GM19438 (cell line): ENCODE measurements around the gene GH1.
"Not testable (repeated sequence)": the region's sequence is repeated elsewhere in the genome, so short reads cannot be mapped to it uniquely, and the experiment has no call there.

Experiments
- ATAC-seq: cut with Tn5 transposase; IDR thresholded peaks from one replicate; pipeline ENCODE4 v1.9.1; 2021; ENCODE audit warnings: low read depth; ENCODE audit not compliant: unreplicated experiment

Gene GH1

DNA sequence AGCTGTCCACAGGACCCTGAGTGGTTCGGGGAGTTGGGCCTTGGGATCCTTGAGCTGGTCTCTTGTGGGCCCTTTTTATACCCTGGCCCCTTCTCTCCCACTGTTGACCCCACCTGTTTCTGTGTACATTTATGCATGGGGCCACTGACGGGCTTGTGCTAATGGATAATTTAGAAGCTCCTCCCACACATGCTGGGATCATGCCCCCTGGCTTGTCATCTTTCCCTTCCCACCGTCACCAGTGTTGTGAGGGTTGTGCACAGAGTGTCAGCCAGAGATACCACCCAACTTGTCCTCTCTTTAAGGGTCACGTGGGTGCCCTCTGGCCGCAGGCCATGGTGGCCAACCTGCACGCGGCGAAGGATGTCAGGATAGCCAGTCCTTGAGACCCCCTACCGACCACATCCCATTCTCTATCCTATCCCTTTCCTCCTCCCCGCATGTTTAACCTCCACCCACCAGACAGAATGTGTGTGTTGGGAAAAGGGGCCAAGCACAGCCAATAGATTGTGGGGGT lies at the start of gene GH1:
Gene GH1, minus strand, starts transcription at position 51 of the 517 bp plus-strand sequence. CDS start 63 bp downstream, outside the sequence.
- not testable (repeated sequence) for ATAC-seq

DNA sequence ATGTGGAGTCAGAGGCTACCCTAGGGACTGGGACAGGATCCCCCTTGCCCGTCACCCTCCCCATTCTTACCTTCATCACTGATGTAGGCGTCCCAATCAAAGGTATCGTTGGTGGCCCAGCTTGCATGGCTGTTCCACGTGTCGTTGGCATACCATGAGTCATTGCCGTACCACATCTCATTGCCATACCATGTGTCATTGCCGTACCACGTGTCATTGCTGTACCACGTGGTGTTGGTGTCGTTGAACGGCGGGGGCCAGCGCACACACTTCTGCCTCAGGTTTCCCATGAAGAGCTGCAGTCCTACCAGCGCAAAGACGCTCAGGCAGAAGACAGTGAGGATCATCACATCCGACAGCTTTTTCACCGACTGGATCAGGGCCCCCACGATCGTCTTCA lies 49.3 kb upstream of the GH1 start:
- no peak for ATAC-seq

DNA sequence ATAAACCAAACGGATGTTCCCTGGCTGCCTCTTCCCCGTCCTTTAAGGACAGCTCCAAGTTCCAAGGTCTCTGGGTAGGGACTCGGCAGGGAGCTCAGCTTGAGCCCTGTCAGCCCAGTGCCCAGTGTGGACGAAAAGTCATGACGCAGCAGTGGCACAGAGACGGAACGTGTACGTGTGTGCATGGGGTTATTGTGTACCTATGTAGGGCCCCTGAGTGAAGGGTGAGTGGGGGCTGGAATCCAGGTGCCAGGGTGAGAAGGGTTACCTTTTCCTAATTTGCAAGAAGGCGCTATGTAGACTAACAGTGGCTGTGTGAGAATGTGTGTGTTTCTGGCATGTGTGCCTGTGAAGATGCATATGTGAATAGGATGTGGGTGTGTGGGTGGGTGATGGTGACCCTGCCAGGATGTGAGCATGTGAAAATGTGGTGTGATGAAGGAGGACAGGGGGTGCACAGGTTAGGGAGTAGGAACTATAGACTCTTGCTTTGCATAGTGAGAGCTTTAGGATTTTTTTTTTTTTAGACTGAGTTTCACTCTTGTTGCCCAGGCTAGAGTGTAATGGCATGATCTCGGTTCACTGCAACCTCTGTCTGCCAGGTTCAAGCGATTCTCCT lies 48.1 kb upstream of the GH1 start:
- ATAC-seq, result no peak

DNA sequence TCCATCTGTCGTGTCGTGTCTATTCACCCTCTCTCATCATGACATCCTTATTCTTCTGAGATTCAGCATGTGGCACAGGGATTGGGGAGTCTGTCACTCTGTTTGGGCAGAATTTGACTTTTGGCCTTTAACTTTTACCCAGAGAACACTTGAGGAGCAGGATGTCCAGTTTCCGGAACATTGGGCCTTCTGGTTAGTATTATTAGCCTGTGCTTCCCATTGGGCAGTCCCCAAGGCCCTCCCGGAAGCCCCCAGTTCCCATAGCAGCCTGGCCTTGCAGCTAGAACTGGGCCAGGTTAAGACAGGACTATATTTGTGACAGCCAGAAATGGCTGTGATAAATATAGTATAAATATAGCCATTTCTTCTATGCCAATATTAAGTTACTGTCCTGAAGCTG lies 44.5 kb upstream of the GH1 start:
- ATAC-seq, result no peak

DNA sequence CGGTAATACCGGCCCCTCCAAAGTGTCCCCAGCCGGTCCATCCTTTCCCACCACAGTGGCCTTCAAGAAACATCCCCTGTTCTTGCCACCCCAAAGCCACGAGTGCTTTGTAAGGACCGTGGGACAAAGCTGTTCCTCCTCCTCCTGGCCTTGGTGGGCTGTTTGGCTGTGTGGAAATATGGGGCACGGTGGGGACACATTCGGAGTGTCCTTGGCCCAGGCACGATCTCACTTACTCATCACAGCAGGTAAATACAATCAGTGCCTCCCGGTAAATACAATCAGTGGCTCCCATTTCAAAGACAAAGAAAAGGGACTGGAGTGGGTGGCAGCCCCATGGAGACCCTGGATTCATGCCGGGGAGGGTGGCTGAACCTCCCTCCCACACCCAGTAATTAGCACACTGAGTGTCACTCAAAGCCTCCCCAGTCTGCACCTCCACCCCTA lies 43.7 kb upstream of the GH1 start:
- no peak for ATAC-seq

DNA sequence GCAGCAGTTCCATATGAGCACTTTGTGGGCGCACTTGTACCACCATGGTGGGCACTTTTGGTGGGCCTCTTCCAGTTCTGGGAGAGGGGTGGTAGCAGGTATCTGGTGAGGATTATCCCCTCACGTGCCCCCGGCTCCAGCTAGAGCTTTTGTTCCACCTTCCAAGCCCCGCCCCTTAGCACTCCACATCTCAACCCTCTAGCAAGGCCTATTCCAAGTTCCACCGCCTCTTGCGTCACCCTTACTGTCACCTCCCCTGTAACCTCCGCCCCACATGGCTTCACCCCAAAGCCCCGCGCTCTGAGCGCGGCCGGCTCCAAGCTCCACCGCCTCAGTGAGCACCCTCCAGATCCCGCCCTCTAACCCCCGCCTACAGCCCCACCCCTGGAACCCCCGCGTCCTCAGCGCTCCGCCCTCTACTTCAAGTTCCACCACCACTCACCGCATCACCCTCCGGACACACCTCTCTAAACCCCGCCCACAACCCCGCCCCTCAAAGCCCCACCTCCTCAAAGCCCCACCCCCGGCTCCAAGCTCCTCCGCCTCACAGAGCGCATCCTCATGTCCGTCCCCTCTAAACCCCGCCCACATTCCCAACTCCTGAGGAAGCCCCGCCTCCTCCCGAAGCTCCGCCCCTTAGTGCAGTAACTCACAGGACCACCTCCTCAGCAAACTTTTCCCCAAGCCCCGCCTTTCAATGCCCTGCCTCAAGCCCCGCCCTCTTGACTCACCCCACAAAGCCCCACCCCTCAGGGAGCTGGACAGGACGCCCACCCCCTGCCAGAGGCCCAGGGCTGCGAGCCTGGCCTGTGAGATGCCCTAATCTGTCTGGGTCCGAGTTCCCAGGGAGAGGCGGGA lies 42.9 kb upstream of the GH1 start:
- ATAC-seq, result no peak

DNA sequence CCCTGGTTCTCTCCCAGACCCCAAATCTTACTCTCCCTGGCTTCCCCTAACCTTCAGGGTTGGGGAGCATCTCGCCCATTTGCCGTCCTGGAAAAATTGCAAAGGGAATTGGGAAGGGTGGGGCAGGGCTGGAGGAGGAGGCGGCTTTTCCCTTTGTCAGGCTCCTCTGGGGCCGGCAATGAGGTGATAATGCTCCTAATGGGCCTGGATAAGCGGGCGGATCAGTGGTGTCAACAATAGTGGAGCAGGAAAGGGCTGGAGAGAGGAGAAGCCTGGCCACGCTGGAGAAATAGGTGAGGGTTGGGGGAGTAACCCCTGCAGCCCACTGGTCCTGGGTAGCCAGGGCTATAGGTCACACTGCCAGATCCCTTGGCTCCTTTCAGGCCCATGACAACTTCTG lies 41.8 kb upstream of the GH1 start:
- ATAC-seq, result no peak

DNA sequence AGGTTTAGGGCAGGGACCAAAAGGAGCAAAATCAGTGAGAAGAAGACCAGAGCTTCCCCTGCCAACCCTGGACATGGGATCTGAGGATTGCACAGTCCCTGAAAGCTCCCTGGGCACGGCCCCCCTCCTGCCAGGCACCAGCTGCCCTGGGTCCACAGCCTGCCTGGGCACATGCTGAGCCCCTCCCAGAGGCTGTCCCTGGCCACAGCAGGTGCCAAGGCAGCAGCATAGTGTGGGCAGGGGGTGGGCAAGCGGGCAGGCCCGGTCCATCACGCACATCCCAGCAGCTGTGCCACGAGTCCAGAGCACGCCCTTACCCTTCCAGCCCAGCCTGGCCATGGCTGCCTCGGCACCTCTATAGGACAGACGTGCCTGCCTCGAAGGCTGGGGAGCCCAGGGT lies 41.4 kb upstream of the GH1 start:
- no peak for ATAC-seq

DNA sequence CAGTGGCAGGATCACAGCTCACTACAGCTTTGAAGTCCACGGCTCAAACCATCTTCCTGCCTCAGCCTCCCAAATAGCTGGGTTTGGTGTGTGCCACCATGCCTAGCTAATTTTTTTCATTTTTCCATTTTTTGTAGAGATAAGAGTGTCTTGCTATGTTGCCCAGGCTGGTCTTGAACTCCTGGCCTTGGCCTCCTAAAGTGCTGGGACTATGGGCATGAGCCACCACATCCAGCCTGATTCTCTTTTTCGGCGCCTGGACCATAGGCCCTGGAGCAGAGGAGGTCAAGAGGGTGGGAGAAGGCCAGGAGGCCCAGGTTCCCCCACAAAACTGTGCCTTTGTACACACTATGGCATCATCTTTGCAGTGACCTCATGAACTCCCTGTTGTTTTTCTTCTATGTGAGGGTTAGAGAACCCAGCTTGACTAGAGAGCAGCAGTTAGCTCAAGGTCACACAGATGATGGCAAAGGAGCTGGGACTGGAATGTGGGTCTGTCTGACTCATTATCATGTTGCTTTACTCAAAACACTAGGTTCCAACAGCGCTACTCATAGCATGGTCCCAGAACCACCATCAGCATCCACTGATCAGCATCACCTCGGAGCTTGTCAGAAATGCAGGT lies 37.8 kb upstream of the GH1 start:
- no peak for ATAC-seq

DNA sequence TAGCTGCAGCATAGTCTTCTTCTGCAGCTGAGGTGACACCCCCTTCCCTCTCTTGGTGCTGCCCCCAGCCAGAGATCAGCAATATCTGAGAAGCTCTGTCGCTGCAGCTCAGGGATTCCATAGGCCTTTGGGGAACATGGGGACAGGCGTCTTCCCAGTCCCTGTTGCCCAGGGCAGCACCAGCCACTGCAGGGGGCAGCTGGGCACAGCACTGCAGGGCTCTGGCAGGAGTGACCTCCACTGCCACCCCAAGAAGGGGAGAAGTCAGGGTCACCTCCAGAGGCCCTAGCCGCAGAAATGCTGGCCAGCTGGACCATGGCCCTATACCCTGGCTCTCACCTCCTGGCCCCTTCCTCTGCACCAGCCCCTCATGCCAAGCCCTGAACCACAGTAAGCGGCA lies 37.2 kb upstream of the GH1 start:
- no peak for ATAC-seq

DNA sequence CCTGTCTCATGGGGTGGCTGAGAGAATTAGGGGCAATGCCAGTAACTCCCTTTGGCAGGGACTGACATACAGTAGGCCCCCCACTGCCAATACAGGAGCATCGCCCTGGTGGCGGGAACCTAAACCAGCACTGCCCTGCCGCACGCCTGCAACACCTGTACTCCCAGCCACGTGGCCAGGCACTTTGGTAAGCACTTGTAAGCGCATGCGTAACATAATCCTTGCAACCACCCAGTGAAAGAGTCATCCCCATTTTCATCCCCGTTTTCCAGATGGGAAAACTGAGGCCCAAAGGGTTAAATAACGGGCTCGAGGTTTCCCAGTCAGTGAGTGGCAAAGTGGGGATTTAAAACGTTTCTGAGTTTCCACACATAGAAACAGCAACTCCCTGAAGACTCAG lies 36.6 kb upstream of the GH1 start:
- ATAC-seq, result no peak

DNA sequence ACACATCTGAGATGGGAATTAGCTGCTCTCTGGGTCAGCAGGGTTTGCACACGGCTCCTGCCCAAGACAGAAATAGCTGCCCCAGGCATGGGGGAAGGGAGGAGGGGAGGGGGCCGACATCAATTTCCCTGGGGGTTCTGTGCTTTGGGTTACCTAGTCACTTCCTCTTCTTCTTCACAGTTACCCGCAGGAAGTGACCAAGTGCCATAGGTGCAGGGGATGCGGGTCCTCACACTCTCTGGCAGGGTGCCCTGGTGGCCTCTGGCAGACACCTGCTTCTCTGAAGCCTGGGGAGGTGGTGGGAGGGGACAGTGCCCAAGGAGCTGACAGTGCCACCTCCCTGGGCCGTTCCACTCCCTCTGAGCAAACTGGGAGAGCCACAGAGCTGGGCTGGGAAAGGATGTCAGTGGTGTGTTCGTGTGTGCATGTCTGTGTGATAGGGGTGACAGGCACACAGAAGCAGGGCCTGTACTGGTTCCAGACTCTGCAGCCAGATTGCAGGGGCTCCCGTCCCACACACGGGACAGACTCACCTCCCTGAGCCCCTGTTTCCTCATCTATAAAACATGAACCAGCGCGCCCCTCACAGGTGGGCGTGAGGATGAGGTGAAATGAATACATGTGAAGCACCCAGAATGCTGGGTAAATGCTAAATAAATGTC lies 35.9 kb upstream of the GH1 start:
- ATAC-seq, result no peak

DNA sequence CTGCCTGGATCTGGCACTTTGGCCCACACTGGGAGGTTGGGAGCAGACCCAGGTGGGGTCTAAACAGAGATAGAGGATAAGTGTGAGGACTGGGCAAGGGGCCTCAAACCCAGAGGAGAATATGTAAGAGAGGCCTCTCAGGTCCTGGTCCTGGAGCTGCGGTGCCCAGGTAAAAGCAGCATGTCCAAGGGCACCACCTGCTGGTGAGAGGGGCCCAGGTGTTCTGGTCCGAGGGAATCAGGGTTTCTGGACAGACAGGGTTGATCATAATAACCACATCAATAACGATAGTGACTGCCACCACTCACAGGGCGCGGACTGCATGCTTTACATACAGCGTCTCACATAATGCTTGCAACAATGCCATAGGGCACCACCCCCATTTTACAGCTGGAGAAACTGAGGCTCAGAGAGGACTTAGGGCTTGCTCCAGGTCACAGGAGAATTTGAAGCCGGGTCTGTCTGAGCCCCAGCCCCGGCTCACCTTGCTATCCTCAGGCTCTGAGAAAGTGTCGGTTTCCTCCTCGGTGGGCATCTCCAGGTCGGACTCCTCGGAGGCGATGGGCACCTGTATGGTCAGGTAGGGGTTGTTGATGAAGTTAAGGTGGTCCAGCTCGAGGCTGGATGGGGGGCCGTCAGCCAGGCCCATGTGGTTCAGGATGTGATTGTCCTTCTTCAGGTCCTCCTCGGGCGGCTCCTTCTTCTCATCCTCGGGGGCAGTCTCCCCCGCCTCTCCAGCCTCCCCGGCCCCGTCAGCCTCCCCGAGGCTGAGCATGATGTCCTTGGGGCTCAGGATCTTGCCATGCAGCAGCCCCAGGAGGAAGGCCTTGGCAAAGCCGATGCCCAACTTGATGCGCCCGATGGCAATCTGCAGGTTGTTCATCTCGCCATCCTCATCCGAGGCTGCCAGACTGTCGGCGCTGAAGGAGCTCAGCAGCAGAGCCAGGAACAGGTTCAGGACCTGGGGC lies 32.6 kb upstream of the GH1 start:
- no peak for ATAC-seq

DNA sequence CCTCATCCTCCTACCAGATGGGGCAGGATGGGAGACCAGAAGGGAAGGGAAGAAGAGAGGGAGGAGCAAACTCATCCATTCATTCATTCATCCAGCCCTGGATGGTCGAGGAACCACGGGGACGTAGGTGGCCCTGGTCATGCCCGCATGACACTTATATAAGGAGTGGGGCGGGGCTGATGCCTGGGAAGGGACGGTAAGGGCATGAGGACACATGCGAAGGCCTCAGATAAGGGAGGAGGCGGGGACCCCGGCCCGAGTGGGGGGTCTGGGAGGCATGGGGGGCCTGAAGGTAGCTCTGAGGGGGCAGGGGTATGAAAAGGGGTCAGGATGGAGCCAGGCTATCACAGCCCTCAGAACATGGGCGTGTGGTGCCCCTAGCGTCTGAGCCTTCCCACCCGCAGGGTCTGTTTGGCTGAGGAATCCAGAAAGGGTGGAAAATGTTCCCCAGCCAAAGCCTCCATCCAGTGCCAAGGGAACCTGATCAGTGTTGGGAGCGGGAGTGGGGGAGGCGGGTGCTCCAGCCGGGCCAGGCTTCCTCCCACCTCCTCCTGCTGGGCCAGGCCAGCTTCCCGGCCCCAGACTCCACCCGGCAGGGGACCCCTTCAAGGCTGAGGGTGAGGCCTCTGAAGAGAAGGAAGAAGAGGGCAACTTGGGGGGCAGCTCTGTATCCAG lies 31.1 kb upstream of the GH1 start:
- no peak for ATAC-seq

DNA sequence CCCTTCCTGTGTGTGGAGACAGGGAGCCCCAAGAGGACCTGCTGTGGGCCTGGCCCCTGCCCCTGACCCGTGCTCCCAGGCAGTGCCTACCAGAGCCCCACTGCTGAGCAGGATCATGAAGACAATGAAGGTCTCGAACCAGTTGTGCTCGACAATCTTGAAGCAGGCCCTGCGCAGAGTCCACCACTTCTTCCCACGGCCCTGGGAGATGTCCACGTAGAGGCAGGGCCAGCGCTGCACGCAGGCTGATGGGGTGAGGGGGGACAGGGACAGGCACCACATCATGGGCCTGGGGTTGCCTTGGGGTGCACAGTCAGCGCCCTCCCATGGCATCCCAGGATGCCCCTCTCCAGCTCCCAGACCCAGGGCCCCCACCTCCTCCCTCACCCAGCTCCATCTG lies 29.9 kb upstream of the GH1 start:
- ATAC-seq, result no peak

DNA sequence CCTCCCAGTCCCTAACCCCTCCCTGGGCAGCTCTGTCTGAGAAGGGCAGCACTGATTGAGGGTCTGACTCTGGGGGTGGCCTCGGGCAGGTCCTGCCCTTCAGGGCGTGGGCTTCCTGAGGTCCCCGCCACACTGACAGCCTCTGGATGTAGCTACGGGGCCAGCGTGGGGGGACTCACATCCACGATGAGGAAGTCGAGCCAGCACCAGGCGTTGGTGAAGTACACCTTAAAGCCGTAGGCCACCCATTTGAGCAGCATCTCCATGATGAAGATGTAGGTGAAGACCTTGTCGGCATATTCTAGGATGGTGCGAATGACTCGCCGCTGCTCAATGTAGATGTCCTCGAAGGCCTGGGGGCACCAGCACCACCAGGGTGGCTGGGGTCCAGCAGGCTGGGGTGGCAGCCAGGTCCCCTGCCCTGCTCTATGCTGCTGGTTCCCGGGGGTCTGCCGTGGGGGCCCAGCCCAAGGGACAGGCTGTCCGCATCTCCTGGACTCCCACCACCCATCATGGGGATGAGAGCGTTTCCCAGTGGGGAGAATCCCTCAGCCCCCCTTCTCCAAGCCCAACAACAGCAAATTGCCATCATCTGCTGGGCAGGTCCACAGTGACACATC lies 29.2 kb upstream of the GH1 start:
- ATAC-seq, result no peak

DNA sequence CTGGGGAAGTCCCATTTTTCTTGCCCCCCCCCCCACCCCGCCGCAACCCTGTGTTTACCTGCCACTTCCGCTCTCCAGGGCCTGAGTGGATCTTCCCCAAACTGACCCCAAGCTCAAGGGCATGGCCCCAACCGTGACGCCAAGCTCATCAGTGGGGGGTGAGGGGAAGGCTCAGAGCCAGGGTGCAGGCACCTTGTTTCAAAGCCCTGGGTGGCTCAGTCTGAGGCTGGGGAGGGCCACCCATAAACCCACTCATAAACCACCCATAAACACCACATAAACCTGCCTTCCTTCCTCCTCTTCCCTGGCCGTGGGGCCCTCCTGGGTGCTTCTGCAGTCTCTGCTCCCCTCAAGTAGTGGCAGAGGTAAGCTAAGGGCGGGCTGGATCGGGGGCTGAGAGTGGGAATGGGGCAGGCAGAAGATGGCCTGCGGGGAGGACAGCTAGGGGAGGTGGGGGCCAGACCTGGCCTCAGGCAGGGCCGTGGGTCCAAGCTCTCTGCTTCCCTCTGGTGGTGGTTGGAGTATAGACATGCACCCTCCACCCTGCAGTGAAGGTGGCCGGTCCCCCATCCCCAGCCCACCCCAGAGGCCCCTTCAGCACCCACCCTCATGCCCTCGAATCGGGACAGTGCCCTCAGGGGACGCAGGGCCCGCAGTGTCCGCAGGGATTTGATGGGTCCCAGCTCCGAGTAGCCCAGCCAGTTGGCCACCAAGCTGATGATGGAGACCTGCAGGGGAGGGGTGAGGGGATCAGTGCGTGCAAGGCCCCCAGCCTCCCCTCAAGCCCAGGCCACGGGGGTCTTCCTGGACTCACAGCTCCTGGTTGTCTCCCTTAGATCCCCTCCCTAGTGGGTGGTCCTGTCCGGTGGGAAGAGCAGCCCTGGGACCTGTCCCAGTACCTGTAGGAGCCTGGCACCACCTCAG lies 28.1 kb upstream of the GH1 start:
- ATAC-seq, result no peak
